Transverse colon (tissue), 4 donors: ENCODE data around the gene OPA1. TPM values are rescaled to one million over a fixed set of nuclear protein-coding genes. Genes with fewer than 3 reads are reported as not detected.

Source experiments
- DNase-seq: peaks from one replicate; pipeline ENCODE4 v3.0.0-alpha.2; 2019
- H3K27ac ChIP-seq, 4 donors: fragments of 200-600 bp; sonication (generic); 2 replicates each; pipeline ENCODE4 v1.5.1; 2016 to 2018; ENCODE audit warnings: inconsistent platforms in 4 of 4
- H3K27me3 ChIP-seq: fragments of 200-600 bp; sonication (generic); 2 replicates; pipeline ENCODE4 v1.5.1; 2017; ENCODE audit warnings: inconsistent platforms
- H3K36me3 ChIP-seq, 4 donors: fragments of 200-600 bp; sonication (generic); 2 replicates each; pipeline ENCODE4 v1.5.1; 2017 to 2019; ENCODE audit warnings: inconsistent platforms in 4 of 4
- H3K4me1 ChIP-seq, 4 donors: fragments of 200-600 bp; sonication (generic); 2 replicates each; pipeline ENCODE4 v1.5.1; 2017 to 2020; ENCODE audit warnings: inconsistent platforms in 4 of 4
- H3K4me3 ChIP-seq, 4 donors: fragments of 200-600 bp; sonication (generic); 1 replicate in 1 of 4; 2 replicates in 3 of 4; pipeline versions ENCODE4 v1.5.1 to v1.6.1; 2017 to 2019; ENCODE audit warnings: inconsistent platforms in 4 of 4
- H3K9me3 ChIP-seq, 2 donors: fragments of 200-600 bp; sonication (generic); 2 replicates each; pipeline ENCODE4 v1.5.1; 2017 to 2019; ENCODE audit warnings: inconsistent platforms in 2 of 2
- CTCF ChIP-seq, 5 experiments: fragments of 200-600 bp in 3 of 5; fragments of 450-650 bp in 2 of 5; sonication (generic) in 3 of 5; IDR thresholded peaks; 1 replicate in 2 of 5; 2 replicates in 3 of 5; pipeline ENCODE4 v1.5.1; 2016 to 2017; ENCODE audit warnings: antibody characterized with exemption in 5 of 5, inconsistent platforms in 3 of 5, mild to moderate bottlenecking in 2 of 5, moderate library complexity in 1 of 5
- EP300 ChIP-seq: sonication (generic); formaldehyde crosslinking; IDR thresholded peaks from one replicate; pipeline ENCODE4 v1.6.1; 2017; ENCODE audit warnings: antibody characterized with exemption, low read depth
- POLR2A ChIP-seq: fragments of 450-650 bp; IDR thresholded peaks from one replicate; pipeline ENCODE4 v1.6.1; 2016; ENCODE audit warnings: antibody characterized with exemption, mild to moderate bottlenecking, moderate library complexity
- POLR2AphosphoS5 ChIP-seq, 3 donors: sonication (generic); formaldehyde crosslinking; IDR thresholded peaks; one replicate each; pipeline ENCODE4 v1.6.1; 2016; ENCODE audit warnings: antibody characterized with exemption in 3 of 3
- WGBS, 2 donors: methylation state at CpG; one replicate each; pipeline ENCODE4 v1.1.5; 2018; ENCODE audit warnings: low coverage in 1 of 2; 5-methylcytosine and 5-hydroxymethylcytosine counted together
- in situ Hi-C, 4 donors: fragments of 200-750 bp; cut with MboI; loops; one replicate each; pipeline versions ENCODE4 v1.15.0 to v1.15.1; 2017; ENCODE audit warnings: low sequenced_read_pairs in 3 of 4, low pct_ligation_motif_present in 1 of 4, low pct_unique_long_range_greater_than_20kb in 1 of 4
- intact Hi-C: fragments of 100-400 bp; cut with DNase I; formaldehyde crosslinking; loops from one replicate; pipeline ENCODE4 v1.15.1; 2023; ENCODE audit warnings: low total_unique reads
- total RNA-seq, 4 donors: library from RNA; depleted of rRNA; stranded (reverse); fragments of >200 nt; gene quantifications; one replicate each; pipeline ENCODE4 v1.1.0, GENCODE V29; 2016

OPA1 gene
- total RNA-seq, 4 donors from 2014 or later: 56.9 to 92.4 (median 69.8) TPM

GRCh38 chr3:193712938-193713337 lies 119.9 kb downstream of the OPA1 start:
- H3K4me1 ChIP-seq: no peaks in the 10 kb centered on the region
- H3K4me3 ChIP-seq: no peak overlapping the region
- 80 to 95% methylated on average over 2 to 5 of the region's 5 CpGs for WGBS, 2 donors
- H3K36me3 ChIP-seq: no peaks in the 10 kb centered on the region
- intact Hi-C loops (no loop called here), in situ Hi-C loops (no loop called here)
- DNase-seq: no peak
- TF ChIP-seq CTCF (IDR thresholded peaks at IDR 0.05): no peak
- no peak for TF ChIP-seq POLR2A
- TF ChIP-seq POLR2AphosphoS5 (IDR thresholded peaks at IDR 0.05): no peak
- no peak for TF ChIP-seq EP300
- H3K9me3 ChIP-seq: peaks cover 5 to 9% of the 10 kb centered on the region in 2 donors
- no peak overlapping the region for H3K27ac ChIP-seq
- H3K27me3 ChIP-seq: no peaks in the 10 kb centered on the region

- WGBS, 2 donors: 63% methylated on average over 4 of the region's 4 CpGs; no CpG with 5 or more reads in 1 of the 2 donors
- no peak for TF ChIP-seq CTCF (IDR thresholded peaks at IDR 0.05)
- no peak for TF ChIP-seq EP300
- no peak for TF ChIP-seq POLR2A
- TF ChIP-seq POLR2AphosphoS5 (IDR thresholded peaks at IDR 0.05): no peak
- intact Hi-C loops: no loop called here
Observed at GRCh38 chr3:193714523-193715137, 121.6 kb downstream of the OPA1 start.

GRCh38 chr3:193716150-193716549 lies 123.1 kb downstream of the OPA1 start:
- intact Hi-C loops (no loop called here), in situ Hi-C loops (no loop called here)
- Histone ChIP-seq H3K36me3 (no peaks in the 10 kb centered on the region), H3K4me1 (no peaks in the 10 kb centered on the region), H3K4me3 (no peak overlapping the region), H3K27me3 (no peaks in the 10 kb centered on the region), H3K9me3 (peaks cover 5 to 9% of the 10 kb centered on the region in 2 donors), H3K27ac (no peak overlapping the region)
- WGBS, 2 donors: 55 to 74% methylated on average over 4 of the region's 4 CpGs
- no peak for DNase-seq
- no peak for TF ChIP-seq POLR2AphosphoS5 (IDR thresholded peaks at IDR 0.05)
- no peak for TF ChIP-seq CTCF (IDR thresholded peaks at IDR 0.05)
- TF ChIP-seq EP300: no peak
- no peak for TF ChIP-seq POLR2A

More at GRCh38 chr3:193714523-193715137, 121.6 kb downstream of the OPA1 start:
- in situ Hi-C loops: no loop called here
- Histone ChIP-seq H3K27ac (no peak overlapping the region), H3K27me3 (no peaks in the 10 kb centered on the region), H3K9me3 (peaks cover 5 to 9% of the 10 kb centered on the region in 2 donors), H3K4me1 (no peaks in the 10 kb centered on the region), H3K4me3 (no peak overlapping the region), H3K36me3 (no peaks in the 10 kb centered on the region)
- DNase-seq: no peak

GRCh38 chr3:193719735-193720134 lies 126.7 kb downstream of the OPA1 start:
- WGBS, 2 donors: 53 to 72% methylated on average over 5 to 7 of the region's 7 CpGs
- H3K27ac ChIP-seq: no peak overlapping the region

More at GRCh38 chr3:193719735-193720134, 126.7 kb downstream of the OPA1 start:
- no peaks in the 10 kb centered on the region for H3K36me3 ChIP-seq
- no peak for DNase-seq
- peaks cover under 1 to 3% of the 10 kb centered on the region in 2 donors for H3K9me3 ChIP-seq
- H3K4me3 ChIP-seq: no peak overlapping the region
- no peaks in the 10 kb centered on the region for H3K4me1 ChIP-seq
- intact Hi-C loops (no loop called here), in situ Hi-C loops (no loop called here)
- no peak for TF ChIP-seq POLR2A
- TF ChIP-seq POLR2AphosphoS5 (IDR thresholded peaks at IDR 0.05): no peak
- no peak for TF ChIP-seq EP300
- TF ChIP-seq CTCF (IDR thresholded peaks at IDR 0.05): no peak
- H3K27me3 ChIP-seq: no peaks in the 10 kb centered on the region
